HEK293T (cell line): Measurements from ENCODE around the gene TUBB3.

ENCODE experiments used
- ARNT ChIP-seq: fragments of 450-650 bp; IDR thresholded peaks from 2 replicates; pipeline ENCODE4 v1.6.1; 2017; ENCODE audit warnings: mild to moderate bottlenecking
- BHLHE40 ChIP-seq: fragments of 450-650 bp; IDR thresholded peaks from 2 replicates; pipeline ENCODE4 v1.6.1; 2016; ENCODE audit warnings: mild to moderate bottlenecking, moderate library complexity, borderline replicate concordance
- CTBP1 ChIP-seq: fragments of 450-650 bp; IDR thresholded peaks from 2 replicates; pipeline ENCODE4 v1.6.1; 2016; ENCODE audit warnings: borderline replicate concordance
- ELF4 ChIP-seq: fragments of 450-650 bp; IDR thresholded peaks from 2 replicates; pipeline ENCODE4 v1.6.1; 2017; ENCODE audit warnings: antibody characterized with exemption
- FOXA1 ChIP-seq: fragments of 450-650 bp; IDR thresholded peaks from 2 replicates; pipeline ENCODE4 v1.6.1; 2016; ENCODE audit warnings: mild to moderate bottlenecking
- FOXK2 ChIP-seq: fragments of 450-650 bp; IDR thresholded peaks from 2 replicates; pipeline ENCODE4 v1.6.1; 2016; ENCODE audit warnings: mild to moderate bottlenecking
- FOXM1 ChIP-seq: fragments of 450-650 bp; IDR thresholded peaks from 2 replicates; pipeline ENCODE4 v1.6.1; 2017; ENCODE audit warnings: mild to moderate bottlenecking, borderline replicate concordance
- HDGF ChIP-seq: fragments of 450-650 bp; IDR thresholded peaks from 2 replicates; pipeline ENCODE4 v1.6.1; 2017; ENCODE audit warnings: antibody characterized with exemption, borderline replicate concordance
- PKNOX1 ChIP-seq: fragments of 450-650 bp; IDR thresholded peaks from 2 replicates; pipeline ENCODE4 v1.6.1; 2016
- SP1 ChIP-seq: fragments of 450-650 bp; IDR thresholded peaks from 2 replicates; pipeline ENCODE4 v1.6.1; 2017
- SUZ12 ChIP-seq: fragments of 450-650 bp; IDR thresholded peaks from 2 replicates; pipeline ENCODE4 v1.6.1; 2016; ENCODE audit warnings: mild to moderate bottlenecking
- ZNF384 ChIP-seq: fragments of 450-650 bp; IDR thresholded peaks from 2 replicates; pipeline ENCODE4 v1.6.1; 2016

GRCh38 chr16:89960966-89961365 lies 37.8 kb downstream of the TUBB3 start:
- no peak for TF ChIP-seq FOXA1
- TF ChIP-seq ARNT, result no peak
- no peak for TF ChIP-seq FOXM1
- TF ChIP-seq HDGF, result no peak
- no peak for TF ChIP-seq BHLHE40
- TF ChIP-seq ZNF384, result no peak
- TF ChIP-seq SP1, result no peak
- no peak for TF ChIP-seq SUZ12
- no peak for TF ChIP-seq ELF4
- TF ChIP-seq FOXK2, result no peak
- no peak for TF ChIP-seq CTBP1
- no peak for TF ChIP-seq PKNOX1
